ENCODE data around the gene ELOVL7. TPM values are rescaled to one million over a fixed set of nuclear protein-coding genes. Genes with fewer than 3 reads are reported as not detected.

ELOVL7 gene
- total RNA-seq, 1 experiment from 2014 or later: 1.2 TPM

- BruUV-seq (replicated peaks): no TSS peak
- intact Hi-C loops (cut with micrococcal nuclease): no loop called here
- Histone ChIP-seq H3K36me3 (ENCODE audit: low read depth, low read length) (no peaks in the 10 kb centered on the region), H3F3A (ENCODE audit: low read length, unreplicated experiment) (no peaks in the 10 kb centered on the region), H3K79me2 (ENCODE audit: low read length) (no peaks in the 10 kb centered on the region), H3K27me3 (ENCODE audit: low read length) (no peaks in the 10 kb centered on the region), H3K9me2 (replicated peaks; ENCODE audit: low read length) (no peaks in the 10 kb centered on the region), H4K20me1 (ENCODE audit: low read length) (no peaks in the 10 kb centered on the region), H3K4me3 (ENCODE audit: low read length) (no peak overlapping the region), H3K9me3 (ENCODE audit: low read length) (no peaks in the 10 kb centered on the region), H3K9ac (ENCODE audit: low read length) (no peak overlapping the region), H3K4me1 (ENCODE audit: insufficient read depth, low read length) (no peaks in the 10 kb centered on the region), H3K27ac (ENCODE audit: low read length) (no peak overlapping the region), H2AFZ (ENCODE audit: low read length) (no peak overlapping the region), H3K4me2 (ENCODE audit: low read length) (no peak overlapping the region)
- CTCF ChIA-PET: no interaction called here
- no peak for TF ChIP-seq CTCF (conservative IDR thresholded peaks at IDR 0.05; ENCODE audit: low read depth, low read length)
- no peak for TF ChIP-seq EZH2phosphoT487 (IDR thresholded peaks at IDR 0.05; ENCODE audit: borderline replicate concordance, low read length)
- POLR2A ChIA-PET (ENCODE audit: unreplicated experiment): no interaction called here
- no peak for ATAC-seq
- no peak for DNase-seq
Measured at GRCh38 chr5:60852940-60853339, 8.9 kb upstream of the ELOVL7 start.

- H3K4me2 ChIP-seq (ENCODE audit: low read length): no peak overlapping the region
- POLR2A ChIA-PET (ENCODE audit: unreplicated experiment): no interaction called here
- ATAC-seq: no peak
- no peaks in the 10 kb centered on the region for H3K27me3 ChIP-seq (ENCODE audit: low read length)
- no peak overlapping the region for H3K9ac ChIP-seq (ENCODE audit: low read length)
- intact Hi-C loops (cut with micrococcal nuclease): no loop called here
- H3K9me3 ChIP-seq (ENCODE audit: low read length): no peaks in the 10 kb centered on the region
- no peaks in the 10 kb centered on the region for H3K4me1 ChIP-seq (ENCODE audit: insufficient read depth, low read length)
- no peak overlapping the region for H3K4me3 ChIP-seq (ENCODE audit: low read length)
- no peak overlapping the region for H2AFZ ChIP-seq (ENCODE audit: low read length)
- no peak for DNase-seq
- CTCF ChIA-PET: no interaction called here
- TF ChIP-seq EZH2 (IDR thresholded peaks at IDR 0.05; ENCODE audit: low read length, unreplicated experiment): no peak
- TF ChIP-seq EZH2phosphoT487 (IDR thresholded peaks at IDR 0.05; ENCODE audit: borderline replicate concordance, low read length): no peak
- no peak for TF ChIP-seq CTCF (conservative IDR thresholded peaks at IDR 0.05; ENCODE audit: low read depth, low read length)
- H3K9me2 ChIP-seq (replicated peaks; ENCODE audit: low read length): no peaks in the 10 kb centered on the region
- no peaks in the 10 kb centered on the region for H3K36me3 ChIP-seq (ENCODE audit: low read depth, low read length)
- no peaks in the 10 kb centered on the region for H3F3A ChIP-seq (ENCODE audit: low read length, unreplicated experiment)
- no TSS peak for BruUV-seq (replicated peaks)
- no peak overlapping the region for H3K27ac ChIP-seq (ENCODE audit: low read length)
- no peaks in the 10 kb centered on the region for H3K79me2 ChIP-seq (ENCODE audit: low read length)
- no peaks in the 10 kb centered on the region for H4K20me1 ChIP-seq (ENCODE audit: low read length)
Measured at GRCh38 chr5:60852317-60852716, 8.2 kb upstream of the ELOVL7 start.

- DNase-seq (no peak), ATAC-seq (no peak)
- TF ChIP-seq EZH2 (IDR thresholded peaks at IDR 0.05; ENCODE audit: low read length, unreplicated experiment): no peak
- no peak for TF ChIP-seq EZH2phosphoT487 (IDR thresholded peaks at IDR 0.05; ENCODE audit: borderline replicate concordance, low read length)
- TF ChIP-seq CTCF (conservative IDR thresholded peaks at IDR 0.05; ENCODE audit: low read depth, low read length): no peak
- intact Hi-C loops (cut with micrococcal nuclease): no loop called here
- Histone ChIP-seq H3K27ac (ENCODE audit: low read length) (no peak overlapping the region), H3K4me3 (ENCODE audit: low read length) (no peak overlapping the region), H3K27me3 (ENCODE audit: low read length) (no peaks in the 10 kb centered on the region), H4K20me1 (ENCODE audit: low read length) (no peaks in the 10 kb centered on the region), H3K36me3 (ENCODE audit: low read depth, low read length) (no peaks in the 10 kb centered on the region), H3K79me2 (ENCODE audit: low read length) (no peaks in the 10 kb centered on the region), H3K9me2 (replicated peaks; ENCODE audit: low read length) (no peaks in the 10 kb centered on the region), H3K4me1 (ENCODE audit: insufficient read depth, low read length) (no peaks in the 10 kb centered on the region), H3K4me2 (ENCODE audit: low read length) (no peak overlapping the region), H3K9ac (ENCODE audit: low read length) (no peak overlapping the region), H2AFZ (ENCODE audit: low read length) (no peak overlapping the region), H3F3A (ENCODE audit: low read length, unreplicated experiment) (no peaks in the 10 kb centered on the region), H3K9me3 (ENCODE audit: low read length) (no peaks in the 10 kb centered on the region)
- ChIA-PET CTCF (no interaction called here), POLR2A (ENCODE audit: unreplicated experiment) (no interaction called here)
- BruUV-seq (replicated peaks): no TSS peak
Measured at GRCh38 chr5:60851626-60852025, 7.6 kb upstream of the ELOVL7 start.

Data from PC-3 (cell line).